Measurements from ENCODE around the gene CCL18.
"Not testable (repeated sequence)": the region's sequence is repeated elsewhere in the genome, so short reads cannot be mapped to it uniquely, and the experiment has no call there.

The CCL18 gene

GRCh38 chr17:36063786-36064541 is at the start of gene CCL18:
TSS of gene CCL18 (plus strand) at chr17:36064272. CDS start at chr17:36064343, 71 bp downstream.
- DNase-seq (ENCODE audit: low read depth in 2 of 2, low spot score in 1 of 2), result no peak

DNA sequence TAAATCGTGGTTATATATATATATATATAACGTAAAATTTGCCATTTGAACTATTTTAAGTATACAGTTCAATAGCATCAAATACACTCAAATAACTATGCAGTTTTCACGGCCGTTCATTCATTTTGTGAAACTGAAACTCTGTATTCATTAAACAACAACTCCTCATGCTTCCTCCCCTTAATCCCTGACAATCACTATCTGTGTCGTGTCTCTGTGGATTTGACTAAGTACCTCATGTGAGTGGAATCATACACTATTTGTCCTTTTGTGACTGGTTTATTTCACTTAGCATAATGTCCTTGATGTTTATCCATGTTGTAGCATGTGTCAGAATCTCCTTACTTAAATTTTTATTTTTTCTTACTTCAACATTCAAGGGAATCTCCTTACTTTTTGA is 49.1 kb upstream of the CCL18 start:
- no peak for DNase-seq (ENCODE audit: low read depth in 2 of 2, low spot score in 1 of 2)

DNA sequence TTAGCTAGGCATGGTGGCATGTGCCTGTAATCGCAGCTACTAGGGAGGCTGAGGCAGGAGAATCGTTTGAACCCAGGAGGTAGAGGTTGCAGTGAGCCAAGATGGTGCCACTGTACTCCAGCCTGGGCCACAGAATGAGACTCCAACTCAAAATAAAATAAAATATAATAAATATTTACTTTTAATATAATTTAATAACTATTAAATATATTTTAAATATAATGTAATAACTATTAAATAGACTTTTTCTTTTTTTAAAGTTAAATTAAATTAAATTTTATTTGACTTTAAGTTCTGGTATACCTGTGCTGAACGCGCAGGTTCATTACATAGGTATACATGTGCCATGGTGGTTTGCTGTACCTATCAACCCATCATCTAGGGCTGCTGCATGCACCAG is 48.2 kb upstream of the CCL18 start:
- not testable (repeated sequence) for DNase-seq (ENCODE audit: low read depth in 2 of 2, low spot score in 1 of 2)

GRCh38 chr17:36016555-36016954 is 47.5 kb upstream of the CCL18 start:
- DNase-seq (ENCODE audit: low read depth in 2 of 2, low spot score in 1 of 2), result no peak

- DNase-seq (ENCODE audit: low read depth in 2 of 2, low spot score in 1 of 2), result no peak
Measured at GRCh38 chr17:36017799-36018198, 46.3 kb upstream of the CCL18 start, which contains the start of gene CCL23. TSS of gene CCL23 (minus strand) at chr17:36017972. CDS start at chr17:36017897, 75 bp downstream.

- DNase-seq (ENCODE audit: low read depth in 2 of 2, low spot score in 1 of 2), result no peak
Measured at GRCh38 chr17:36019423-36019822, 44.6 kb upstream of the CCL18 start.

DNA sequence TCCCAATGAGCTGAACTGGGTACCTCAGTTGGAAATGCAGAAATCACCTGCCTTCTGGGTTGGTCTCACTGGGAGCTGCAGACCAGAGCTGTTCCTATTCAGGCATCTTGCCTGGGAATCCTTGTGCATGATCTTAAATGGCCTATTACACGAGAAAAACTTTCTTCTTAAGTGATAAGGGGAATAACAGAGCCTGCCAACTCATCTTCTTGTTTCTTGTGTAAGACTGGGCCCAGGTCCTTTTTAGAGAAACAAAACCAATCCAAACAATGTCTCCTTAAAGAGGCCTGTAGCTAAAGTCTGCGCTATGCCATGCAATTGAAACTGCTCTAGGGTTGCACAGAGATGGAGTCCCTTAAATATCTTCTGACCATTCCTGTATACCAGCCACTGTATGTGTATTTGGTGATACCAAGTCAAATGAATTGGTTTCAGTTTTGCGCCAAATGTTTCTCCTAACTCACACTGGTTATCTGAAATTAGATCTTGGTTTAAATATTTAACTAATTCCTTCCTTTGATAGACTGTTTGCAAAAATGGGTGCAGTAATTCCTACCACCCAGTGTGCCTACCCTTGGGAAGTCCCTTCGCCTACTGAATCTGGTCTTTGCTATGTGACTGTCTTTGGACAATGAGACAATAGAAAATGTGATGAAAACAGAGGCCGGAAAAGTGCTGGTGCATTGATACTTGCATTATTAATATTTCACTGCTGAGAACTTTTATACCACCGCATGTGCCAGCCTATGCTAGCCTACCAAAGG is 39.8 kb upstream of the CCL18 start:
- no peak for DNase-seq (ENCODE audit: low read depth in 2 of 2, low spot score in 1 of 2)

- no peak for DNase-seq (ENCODE audit: low read depth in 2 of 2, low spot score in 1 of 2)
Measured at GRCh38 chr17:36027761-36028160, 36.3 kb upstream of the CCL18 start.

- DNase-seq (ENCODE audit: low read depth in 2 of 2, low spot score in 1 of 2), result no peak
Measured at GRCh38 chr17:36030956-36031355, 33.1 kb upstream of the CCL18 start.

DNA sequence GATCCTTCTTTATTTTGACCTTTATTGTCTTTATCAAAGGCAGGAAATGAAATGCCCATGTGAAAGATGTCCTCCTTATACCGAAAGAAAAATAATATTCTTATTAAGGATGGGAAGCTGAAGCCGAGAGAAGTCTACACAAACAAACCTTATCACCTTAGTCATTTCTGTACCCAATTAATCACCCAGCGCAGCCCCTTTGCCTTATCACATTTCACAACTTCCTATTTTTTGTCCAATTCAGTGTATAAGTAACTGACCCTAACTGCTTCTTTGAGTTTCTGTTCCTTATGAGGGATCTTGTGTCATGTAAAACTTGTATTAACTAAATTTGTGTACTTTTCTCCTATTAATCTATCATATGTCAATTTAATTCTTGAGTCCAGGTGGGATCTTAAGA is 29.9 kb upstream of the CCL18 start:
- DNase-seq (ENCODE audit: low read depth in 2 of 2, low spot score in 1 of 2), result no peak

- no peak for DNase-seq (ENCODE audit: low read depth in 2 of 2, low spot score in 1 of 2)
Measured at GRCh38 chr17:36036235-36036634, 27.8 kb upstream of the CCL18 start.

GRCh38 chr17:36048066-36048465 is 16.0 kb upstream of the CCL18 start:
- no peak for DNase-seq (ENCODE audit: low read depth in 2 of 2, low spot score in 1 of 2)

DNA sequence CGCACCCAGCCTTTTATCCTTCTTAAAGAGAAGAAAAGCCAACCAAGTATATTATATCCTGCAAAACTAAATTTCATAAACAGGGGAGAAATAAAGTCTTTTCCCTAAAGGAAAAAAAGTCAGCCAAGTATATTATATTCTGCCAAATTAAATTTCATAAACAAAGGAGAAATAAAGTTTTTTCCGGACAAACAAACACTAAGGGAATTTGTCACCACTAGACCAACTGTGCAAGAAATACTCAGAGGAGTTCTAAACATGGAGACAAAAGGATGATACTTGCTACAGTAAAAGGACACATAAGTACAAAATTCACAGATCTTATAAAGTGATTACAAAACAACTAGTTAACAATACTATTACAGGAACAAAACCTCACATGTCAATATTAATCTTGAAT is 14.4 kb upstream of the CCL18 start:
- no peak for DNase-seq (ENCODE audit: low read depth in 2 of 2, low spot score in 1 of 2)

DNA sequence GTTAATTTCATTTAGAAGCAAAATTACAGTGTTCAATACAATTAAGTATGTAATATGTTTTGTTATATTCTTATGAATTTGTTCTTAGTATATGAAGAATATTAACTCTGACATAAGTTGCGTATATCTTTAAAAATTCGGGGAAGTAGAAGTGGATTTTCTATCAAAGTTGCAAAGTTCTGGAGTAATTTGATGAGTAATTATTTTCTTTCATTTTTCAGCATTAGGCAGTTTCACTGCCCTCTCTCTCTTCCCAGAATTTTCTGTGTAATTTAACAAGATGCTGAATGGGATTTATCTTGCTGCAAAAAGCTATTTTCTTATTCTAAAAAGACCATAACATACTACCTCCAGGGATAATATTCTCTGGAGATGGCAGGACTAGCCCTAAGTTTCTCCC is 8.9 kb upstream of the CCL18 start:
- no peak for DNase-seq (ENCODE audit: low read depth in 2 of 2, low spot score in 1 of 2)

GRCh38 chr17:36055921-36056520 is 8.1 kb upstream of the CCL18 start:
- no peak for DNase-seq (ENCODE audit: low read depth in 2 of 2, low spot score in 1 of 2)

DNA sequence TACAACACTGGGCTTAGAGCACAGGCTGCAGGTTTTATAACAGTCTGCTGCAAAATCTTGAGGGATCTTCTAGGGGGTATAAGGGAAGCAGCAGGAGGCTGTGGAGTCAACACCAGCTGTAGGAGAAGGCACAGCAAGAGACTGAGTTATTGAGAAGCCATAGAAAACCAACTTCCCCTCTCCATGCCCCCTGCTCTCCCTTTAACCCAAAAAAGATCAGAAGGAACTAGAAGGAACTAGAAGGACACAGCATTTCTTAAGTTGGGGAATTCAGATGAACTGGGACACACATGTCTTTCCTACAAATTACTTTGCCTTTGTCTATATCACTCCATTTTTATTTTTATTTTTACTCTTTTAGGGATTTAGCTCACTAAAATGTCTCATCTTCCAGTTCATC is 6.2 kb upstream of the CCL18 start:
- DNase-seq (ENCODE audit: low read depth in 2 of 2, low spot score in 1 of 2), result no peak

DNA sequence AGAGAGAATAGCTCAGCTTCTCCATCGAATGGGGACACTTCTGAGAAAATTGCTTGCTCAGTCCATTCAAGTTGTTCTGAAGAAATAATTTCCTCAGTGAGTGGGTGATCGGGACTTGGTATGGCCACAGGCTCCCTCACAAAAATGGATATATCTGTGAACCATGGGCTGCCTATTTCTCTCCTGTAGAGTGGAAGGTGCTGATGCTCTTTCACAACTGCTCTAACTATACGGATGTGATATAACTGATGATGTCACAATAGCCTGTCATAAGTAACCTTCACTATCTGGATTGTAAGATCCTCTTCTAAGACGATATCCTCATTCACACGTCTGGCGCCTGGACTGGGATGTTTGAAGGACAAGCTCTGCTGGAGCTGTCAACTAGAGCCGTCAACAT is 4.7 kb upstream of the CCL18 start:
- no peak for DNase-seq (ENCODE audit: low read depth in 2 of 2, low spot score in 1 of 2)

DNA sequence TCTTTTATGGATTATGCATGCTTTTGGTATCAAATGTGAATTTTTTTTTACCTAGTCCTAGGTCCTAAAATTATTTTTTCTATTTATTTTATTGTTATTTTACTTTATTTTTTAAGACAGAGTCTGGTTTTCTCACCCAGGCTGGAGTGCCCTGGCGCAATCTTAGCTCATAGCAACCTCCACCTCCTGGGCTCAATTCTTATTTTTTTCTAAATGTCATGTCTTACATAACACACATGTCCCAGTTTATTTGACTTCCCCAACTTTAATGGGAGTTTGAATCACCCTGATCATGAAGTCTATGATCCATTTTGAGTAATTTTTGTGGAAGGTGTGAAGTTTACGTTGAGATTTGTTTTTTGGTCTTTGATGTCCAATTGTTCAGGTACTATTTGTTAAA is 3.3 kb upstream of the CCL18 start:
- no peak for DNase-seq (ENCODE audit: low read depth in 2 of 2, low spot score in 1 of 2)

GRCh38 chr17:36066365-36066985 is 2.4 kb downstream of the CCL18 start:
- no peak for DNase-seq (ENCODE audit: low read depth in 2 of 2, low spot score in 1 of 2)

DNA sequence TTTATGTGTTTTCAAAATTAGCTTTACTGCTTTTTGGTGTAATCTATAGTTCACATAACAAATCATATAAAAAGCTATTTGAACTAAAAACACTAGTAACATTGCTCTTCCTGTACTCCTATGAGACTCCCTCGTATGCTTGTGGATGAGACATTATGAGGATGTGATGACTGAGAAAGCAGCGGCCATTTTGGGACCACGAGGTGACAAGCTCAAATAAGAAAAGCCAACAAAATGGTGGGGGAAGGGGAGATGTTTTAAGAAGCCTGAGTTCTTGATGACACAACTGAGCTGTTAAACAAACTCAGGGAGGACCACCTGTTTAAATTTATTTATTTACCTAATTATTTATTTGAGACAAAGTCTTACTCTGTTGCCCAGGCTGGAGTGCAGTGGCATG is 4.5 kb downstream of the CCL18 start:
- DNase-seq (ENCODE audit: low read depth in 2 of 2, low spot score in 1 of 2), result no peak

GRCh38 chr17:36069136-36069535 is 5.1 kb downstream of the CCL18 start:
- no peak for DNase-seq (ENCODE audit: low read depth in 2 of 2, low spot score in 1 of 2)

DNA sequence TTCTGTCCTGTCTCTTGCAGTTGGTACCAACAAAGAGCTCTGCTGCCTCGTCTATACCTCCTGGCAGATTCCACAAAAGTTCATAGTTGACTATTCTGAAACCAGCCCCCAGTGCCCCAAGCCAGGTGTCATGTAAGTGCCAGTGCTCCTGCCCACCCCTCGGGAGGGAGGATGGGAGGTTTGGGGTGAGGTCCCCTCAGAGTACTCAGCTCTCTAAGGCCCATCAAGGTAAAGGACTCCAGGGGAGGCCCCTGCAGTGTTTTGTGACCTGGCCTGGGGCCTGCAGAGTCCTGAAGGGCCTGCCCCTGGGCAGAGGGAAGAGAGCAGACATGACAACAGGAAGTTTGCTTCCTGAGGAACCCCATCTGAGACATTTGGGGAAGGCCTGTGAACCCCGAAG is 6.4 kb downstream of the CCL18 start:
- no peak for DNase-seq (ENCODE audit: low read depth in 2 of 2, low spot score in 1 of 2)
